ENCODE data around the gene DNASE1L1. TPM values are rescaled to one million over a fixed set of nuclear protein-coding genes. Genes with fewer than 3 reads are reported as not detected.
A peak's percentile ranks its signal among the peaks of the same experiment; 100 is the strongest.

Gene DNASE1L1
- total RNA-seq, 2 donors from 2014 or later = 9.6 to 16.1 TPM

DNA sequence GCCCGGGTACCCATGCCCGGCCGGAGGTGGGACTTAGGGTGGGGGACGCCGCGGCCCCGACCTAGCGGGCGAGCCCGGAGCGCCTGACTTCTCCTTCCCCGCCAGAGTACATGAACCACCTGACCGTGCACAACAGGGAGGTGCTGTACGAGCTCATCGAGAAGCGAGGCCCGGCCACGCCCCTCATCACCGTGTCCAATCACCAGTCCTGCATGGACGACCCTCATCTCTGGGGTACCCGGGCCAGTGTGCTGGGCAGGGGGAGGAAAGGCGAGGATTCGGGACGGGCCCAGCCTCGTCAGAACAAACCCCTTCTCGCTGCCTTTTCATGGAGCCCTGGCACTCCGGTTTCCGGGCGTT is 2.9 kb upstream of the DNASE1L1 start:
- intact Hi-C loops (cut with DNase I) = no loop called here
- peak in 1 of 3 donors; percentile 2 for TF ChIP-seq POLR2A (IDR thresholded peaks at IDR 0.05)
- TF ChIP-seq, protein P1, sequence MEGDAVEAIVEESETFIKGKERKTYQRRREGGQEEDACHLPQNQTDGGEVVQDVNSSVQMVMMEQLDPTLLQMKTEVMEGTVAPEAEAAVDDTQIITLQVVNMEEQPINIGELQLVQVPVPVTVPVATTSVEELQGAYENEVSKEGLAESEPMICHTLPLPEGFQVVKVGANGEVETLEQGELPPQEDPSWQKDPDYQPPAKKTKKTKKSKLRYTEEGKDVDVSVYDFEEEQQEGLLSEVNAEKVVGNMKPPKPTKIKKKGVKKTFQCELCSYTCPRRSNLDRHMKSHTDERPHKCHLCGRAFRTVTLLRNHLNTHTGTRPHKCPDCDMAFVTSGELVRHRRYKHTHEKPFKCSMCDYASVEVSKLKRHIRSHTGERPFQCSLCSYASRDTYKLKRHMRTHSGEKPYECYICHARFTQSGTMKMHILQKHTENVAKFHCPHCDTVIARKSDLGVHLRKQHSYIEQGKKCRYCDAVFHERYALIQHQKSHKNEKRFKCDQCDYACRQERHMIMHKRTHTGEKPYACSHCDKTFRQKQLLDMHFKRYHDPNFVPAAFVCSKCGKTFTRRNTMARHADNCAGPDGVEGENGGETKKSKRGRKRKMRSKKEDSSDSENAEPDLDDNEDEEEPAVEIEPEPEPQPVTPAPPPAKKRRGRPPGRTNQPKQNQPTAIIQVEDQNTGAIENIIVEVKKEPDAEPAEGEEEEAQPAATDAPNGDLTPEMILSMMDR (IDR thresholded peaks at IDR 0.05) = no peak
- peak; percentile 44 to 76 (median 66) for DNase-seq
- no peaks in the 10 kb centered on the region for H3K27me3 ChIP-seq
- H3K36me3 ChIP-seq (replicated peaks in 1 of 2; ENCODE audit: insufficient read depth in 1 of 2, low read depth in 2 of 2) = no peaks in the 10 kb centered on the region
- no peaks in the 10 kb centered on the region for H3K9me3 ChIP-seq
- peaks cover 12% of the 10 kb centered on the region for H3K4me1 ChIP-seq
- 0% methylated on average over 6 of the region's 29 CpGs; no CpG with 5 or more reads in 1 of the 2 donors for WGBS, 2 donors
- H3K4me3 ChIP-seq = peak overlapping the region; percentile 52 to 76
- peak overlapping the region; percentile 70 to 90 (median 80) for H3K27ac ChIP-seq
- peak; percentile 74 for ATAC-seq

DNA sequence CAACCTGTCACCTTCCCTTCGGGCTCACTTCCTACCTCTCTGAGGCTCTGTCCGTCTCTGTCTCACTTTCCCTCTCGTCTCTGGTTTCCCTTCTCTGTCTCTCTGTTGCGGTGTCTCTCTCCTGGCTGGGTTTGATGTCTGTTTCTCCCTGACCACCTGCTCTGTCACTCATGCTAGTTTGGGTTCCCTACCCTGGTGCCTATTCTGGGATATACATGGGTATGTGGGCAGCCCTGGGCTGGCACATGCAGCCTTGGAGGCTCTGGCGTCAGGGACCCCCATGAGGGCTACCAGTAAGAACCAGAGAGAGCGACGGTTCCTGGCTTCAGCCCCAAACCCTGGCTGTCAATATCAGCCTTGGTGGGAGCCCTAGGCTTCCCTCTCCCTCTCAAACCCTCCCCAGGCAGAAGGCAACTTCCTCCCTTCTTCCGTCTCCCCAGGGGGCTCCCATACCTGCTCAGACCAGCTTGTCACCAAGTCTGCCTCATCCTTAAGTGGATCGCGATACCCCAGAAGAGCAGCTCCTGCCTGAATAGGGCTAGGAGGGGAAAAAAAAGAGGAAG is 314 bp downstream of the DNASE1L1 start:
- Histone ChIP-seq H3K4me3 (no peak overlapping the region), H3K27me3 (no peaks in the 10 kb centered on the region), H3K4me1 (peaks cover 12% of the 10 kb centered on the region), H3K36me3 (replicated peaks in 1 of 2; ENCODE audit: insufficient read depth in 1 of 2, low read depth in 2 of 2) (no peaks in the 10 kb centered on the region), H3K27ac (peak overlapping the region in 2 of 4 donors; percentile 36 to 63), H3K9me3 (no peaks in the 10 kb centered on the region)
- TF ChIP-seq, protein P1 (IDR thresholded peaks at IDR 0.05) = no peak
- no peak for TF ChIP-seq POLR2A (IDR thresholded peaks at IDR 0.05)
- 59 to 84% methylated on average over 5 to 10 of the region's 10 CpGs for WGBS, 2 donors
- DNase-seq = no peak
- no peak for ATAC-seq
- intact Hi-C loops (cut with DNase I) = no loop called here

DNA sequence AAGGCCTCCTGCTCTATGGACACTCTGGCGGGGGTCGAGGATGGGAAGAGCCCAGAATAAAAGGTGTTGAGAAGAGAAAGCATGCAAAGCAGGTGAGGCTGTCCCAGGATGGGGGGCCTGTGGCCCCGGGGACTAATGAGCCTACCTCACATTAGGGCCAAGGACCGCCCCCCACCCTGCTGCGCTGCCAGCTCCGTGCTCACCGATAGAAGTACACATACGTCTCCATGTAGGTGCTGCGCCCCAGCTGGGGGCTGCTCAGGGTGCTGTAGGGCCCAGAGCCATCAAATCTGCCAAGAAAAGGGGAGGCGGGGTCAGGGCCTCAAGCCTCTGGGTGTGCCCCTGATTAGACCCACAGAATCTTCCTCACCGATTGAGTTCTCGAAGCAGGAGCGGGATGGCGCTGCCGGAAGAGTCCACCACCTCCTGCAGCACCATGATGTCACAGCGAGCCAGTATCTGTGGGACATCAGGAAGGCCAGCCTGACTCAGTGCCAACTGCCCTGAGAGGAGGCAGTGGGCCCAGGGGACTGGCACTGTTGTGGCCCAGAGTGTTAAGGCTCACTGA is 4.3 kb downstream of the DNASE1L1 start:
- TF ChIP-seq, protein P1 (IDR thresholded peaks at IDR 0.05) = no peak
- no peak for TF ChIP-seq POLR2A (IDR thresholded peaks at IDR 0.05)
- ATAC-seq (no peak), DNase-seq (no peak)
- Histone ChIP-seq H3K27me3 (no peaks in the 10 kb centered on the region), H3K4me3 (no peak overlapping the region), H3K4me1 (peaks cover 19% of the 10 kb centered on the region), H3K9me3 (no peaks in the 10 kb centered on the region), H3K27ac (no peak overlapping the region), H3K36me3 (replicated peaks in 1 of 2; ENCODE audit: insufficient read depth in 1 of 2, low read depth in 2 of 2) (no peaks in the 10 kb centered on the region)
- WGBS, 2 donors = 83 to 90% methylated on average over 3 to 12 of the region's 16 CpGs
- intact Hi-C loops (cut with DNase I) = no loop called here

DNA sequence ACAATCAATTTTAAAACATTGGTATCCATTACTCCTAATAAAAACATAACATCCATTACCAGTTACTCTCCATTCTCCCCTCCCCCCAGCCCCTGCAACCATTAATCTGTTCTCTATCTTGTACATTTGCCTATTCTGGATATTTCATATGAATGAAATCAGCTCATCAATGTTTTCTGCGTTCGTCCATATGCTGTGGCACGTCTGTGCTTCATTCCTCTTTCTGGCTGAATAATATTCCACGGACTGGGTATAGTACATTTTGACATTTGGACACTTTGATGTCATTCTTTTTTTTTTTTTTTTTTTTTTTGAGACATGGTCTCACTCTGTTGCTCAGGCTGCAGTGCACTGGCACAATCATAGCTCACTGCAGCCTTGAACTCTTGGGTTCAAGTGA is 5.2 kb downstream of the DNASE1L1 start:
- Histone ChIP-seq H3K4me1 (peaks cover 20% of the 10 kb centered on the region), H3K36me3 (replicated peaks in 1 of 2; ENCODE audit: insufficient read depth in 1 of 2, low read depth in 2 of 2) (no peaks in the 10 kb centered on the region), H3K4me3 (no peak overlapping the region), H3K27me3 (no peaks in the 10 kb centered on the region), H3K9me3 (no peaks in the 10 kb centered on the region), H3K27ac (no peak overlapping the region)
- no peak for TF ChIP-seq POLR2A (IDR thresholded peaks at IDR 0.05)
- TF ChIP-seq, protein P1 (IDR thresholded peaks at IDR 0.05) = no peak
- no peak for ATAC-seq
- intact Hi-C loops (cut with DNase I) = no loop called here
- 78 to 87% methylated on average over 4 of the region's 4 CpGs for WGBS, 2 donors
- no peak for DNase-seq

DNA sequence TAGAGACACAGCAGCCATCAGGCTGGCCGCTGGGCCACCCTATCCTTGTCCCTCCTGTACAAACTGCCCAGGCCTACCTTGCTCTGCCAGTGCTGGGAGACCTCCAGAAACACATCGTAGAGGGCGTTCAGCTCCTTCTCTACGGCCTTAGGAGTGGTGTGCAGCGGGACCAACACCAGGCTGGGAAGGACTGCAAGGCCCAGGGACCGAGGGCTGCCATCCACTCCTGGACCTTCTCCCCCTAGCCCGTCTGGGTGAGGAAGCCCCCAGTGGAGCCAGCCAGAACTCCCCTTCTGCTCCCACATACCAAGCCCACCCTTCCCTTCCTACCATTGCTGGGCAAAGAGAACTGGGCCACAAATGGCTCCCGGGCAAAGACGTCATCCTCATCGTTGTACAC is 5.9 kb downstream of the DNASE1L1 start:
- H3K27ac ChIP-seq = no peak overlapping the region
- no peaks in the 10 kb centered on the region for H3K36me3 ChIP-seq (replicated peaks in 1 of 2; ENCODE audit: insufficient read depth in 1 of 2, low read depth in 2 of 2)
- intact Hi-C loops (cut with DNase I) = no loop called here
- no peak overlapping the region for H3K4me3 ChIP-seq
- no peaks in the 10 kb centered on the region for H3K9me3 ChIP-seq
- TF ChIP-seq, protein P1 (IDR thresholded peaks at IDR 0.05) = no peak
- TF ChIP-seq POLR2A (IDR thresholded peaks at IDR 0.05) = no peak
- no peak for DNase-seq
- peaks cover 20% of the 10 kb centered on the region for H3K4me1 ChIP-seq
- WGBS, 2 donors = 91 to 100% methylated on average over 3 to 9 of the region's 10 CpGs
- no peak for ATAC-seq
- no peaks in the 10 kb centered on the region for H3K27me3 ChIP-seq

Measured in body of pancreas (tissue), 4 donors.